ENCODE results near the gene IGSF3.

IGSF3 gene

DNA sequence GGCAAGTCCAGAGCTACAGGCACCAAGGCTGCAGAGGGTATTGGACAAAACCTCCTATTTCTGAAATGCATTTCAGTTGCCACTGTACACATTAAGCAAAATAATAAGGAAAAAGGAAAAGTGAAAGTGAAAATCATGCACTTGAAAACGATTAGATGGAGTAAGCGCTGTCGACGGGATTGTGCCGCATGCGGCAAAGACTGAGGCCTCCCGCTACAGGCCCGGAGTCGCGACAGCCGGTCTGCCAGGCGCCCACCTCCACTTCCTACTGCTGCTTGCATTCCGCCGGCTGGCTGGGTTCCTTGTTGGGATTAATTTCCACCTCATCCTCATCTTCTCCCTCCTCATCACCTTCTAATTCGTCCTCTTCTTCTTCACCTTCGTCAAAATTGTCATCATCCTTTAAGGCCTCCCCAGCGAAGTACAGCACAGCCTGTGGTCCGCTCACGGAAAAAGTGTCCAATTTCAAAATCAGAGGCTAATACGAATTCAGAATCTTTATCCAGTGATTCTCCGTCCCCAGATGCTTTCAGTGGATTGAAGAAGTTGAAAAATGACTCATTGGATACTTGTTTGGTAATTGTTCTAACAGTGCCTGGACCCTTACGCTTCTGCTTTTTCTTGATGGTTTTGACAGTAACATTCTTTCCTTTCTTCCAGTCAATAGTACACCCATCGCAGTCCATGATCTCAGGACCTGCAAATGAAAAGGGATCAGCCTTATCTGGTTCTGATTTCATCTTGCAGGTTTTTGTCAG lies 134.7 kb downstream of the IGSF3 start:
- no peak for DNase-seq (ENCODE audit: low read depth in 1 of 2, low spot score in 1 of 2)

DNA sequence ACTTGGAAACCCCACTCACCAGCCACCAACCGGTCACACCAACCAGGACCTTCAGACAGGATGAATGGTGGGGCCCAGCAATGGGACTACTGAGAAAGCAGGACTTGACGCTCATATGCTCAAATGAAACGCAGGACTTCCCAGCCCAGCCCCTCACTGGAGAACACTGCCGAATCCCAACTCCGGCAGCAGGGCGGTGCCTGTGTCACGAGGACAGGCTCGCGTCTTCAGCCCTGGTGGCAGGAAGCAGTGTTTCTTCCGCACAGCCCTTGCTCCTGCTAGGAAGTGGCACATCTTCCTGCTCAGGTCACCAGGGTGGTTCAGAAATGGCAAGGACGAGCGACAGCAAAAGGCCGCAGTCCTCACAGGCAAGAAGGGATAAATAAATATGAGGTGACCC lies 135.6 kb downstream of the IGSF3 start:
- DNase-seq (ENCODE audit: low read depth in 1 of 2, low spot score in 1 of 2), result no peak

DNA sequence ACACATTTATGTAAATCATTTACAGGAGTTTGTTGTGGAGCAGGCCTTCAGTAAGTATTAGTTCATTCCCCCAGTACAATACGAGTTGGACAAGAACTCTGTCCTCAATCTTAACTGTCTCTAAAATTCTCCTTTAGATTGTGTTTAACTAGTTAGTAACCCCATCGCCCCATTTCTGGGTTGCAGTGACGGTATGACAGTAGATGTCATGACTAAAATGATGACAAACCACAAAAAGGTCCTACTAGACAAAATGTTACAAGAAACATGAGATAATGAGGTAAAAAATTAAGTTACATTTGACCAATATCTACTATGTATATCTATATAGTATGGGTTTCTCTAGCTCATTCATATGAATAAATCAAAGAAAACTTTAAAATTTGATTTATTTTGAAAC lies 137.9 kb downstream of the IGSF3 start:
- no peak for DNase-seq (ENCODE audit: low read depth in 1 of 2, low spot score in 1 of 2)

DNA sequence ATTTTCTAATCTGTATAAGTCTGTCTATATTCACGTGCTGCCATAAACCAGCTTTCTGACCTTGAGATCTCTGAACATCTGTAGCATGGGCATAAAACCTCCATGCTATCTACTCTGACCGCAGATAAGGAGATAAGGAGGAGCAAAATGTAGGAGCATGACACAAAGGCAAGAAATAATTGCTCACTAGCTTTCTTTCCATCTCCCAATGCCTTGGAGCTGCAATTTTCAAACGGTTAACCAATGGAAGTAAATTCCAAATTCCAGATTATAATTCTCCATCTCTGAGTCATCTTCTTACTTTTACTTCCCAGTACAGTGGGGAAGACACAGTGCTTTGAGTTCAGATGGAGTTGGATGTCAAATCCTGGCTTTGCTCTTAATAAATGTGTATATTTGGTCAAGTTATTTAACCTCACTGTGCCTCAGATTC lies 138.3 kb downstream of the IGSF3 start:
- no peak for DNase-seq (ENCODE audit: low read depth in 1 of 2, low spot score in 1 of 2)

DNA sequence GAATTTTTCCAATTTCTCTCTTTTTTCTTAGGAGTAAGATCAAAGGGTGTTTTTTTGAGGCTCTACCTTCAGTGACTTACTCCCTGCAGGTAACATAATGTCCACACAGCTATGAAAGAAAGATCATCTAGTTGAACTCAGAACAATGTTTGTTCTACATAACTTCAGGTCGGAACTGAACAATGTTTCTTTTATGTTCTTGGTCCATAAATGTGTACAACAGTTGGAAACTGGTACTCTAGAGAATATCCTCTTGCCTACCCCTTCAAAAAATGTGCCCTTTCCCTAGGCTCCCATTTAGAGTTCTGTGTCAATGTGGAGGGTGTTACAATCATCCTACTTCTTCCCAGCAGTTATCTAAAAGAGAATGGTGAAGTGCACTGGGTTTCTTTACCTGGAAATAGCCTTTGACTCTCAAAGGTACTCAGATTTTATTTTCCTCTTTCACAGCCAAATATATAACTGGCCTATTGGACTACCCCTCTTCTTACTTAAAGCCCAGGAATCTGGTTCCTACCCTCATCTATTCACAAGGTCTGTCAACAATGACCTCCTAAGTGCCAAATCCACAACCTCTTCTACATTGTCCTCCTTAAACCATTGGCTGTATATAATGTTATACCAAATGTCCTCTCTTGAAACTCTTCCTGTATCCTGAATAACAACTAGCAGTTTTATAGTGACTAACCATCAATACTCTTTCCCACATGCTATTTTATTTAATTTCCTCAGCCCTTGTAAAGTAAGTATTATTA lies 139.0 kb downstream of the IGSF3 start:
- DNase-seq (ENCODE audit: low read depth in 1 of 2, low spot score in 1 of 2), result no peak

DNA sequence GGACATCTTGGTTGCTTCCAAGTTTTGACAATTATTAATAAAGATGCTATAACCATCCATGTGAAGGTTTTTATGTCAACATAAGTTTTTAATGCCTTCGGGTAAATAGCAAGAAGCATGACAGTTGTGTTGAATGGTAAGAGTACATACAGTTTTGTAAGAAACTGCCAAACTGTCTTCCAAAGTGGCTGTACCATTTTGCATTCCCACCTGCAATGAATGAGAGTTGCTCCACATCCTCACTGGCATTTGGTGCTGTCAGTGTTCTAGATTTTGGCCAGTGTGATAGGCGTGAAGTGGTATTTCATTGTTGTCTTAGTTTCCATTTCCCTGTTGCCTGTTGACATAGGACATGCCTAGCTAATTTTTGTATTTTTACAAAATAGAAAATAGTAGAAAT lies 142.1 kb downstream of the IGSF3 start:
- DNase-seq (ENCODE audit: low read depth in 1 of 2, low spot score in 1 of 2), result no peak

All from stimulated activated CD4-positive, alpha-beta T cell treated with anti-CD3 and anti-CD28 coated beads, Interleukin-15, amount 100 ng/mL, for 1 hour (primary cell).